Embryonic facial prominence (tissue), 1 donor: ENCODE results near the gene IFI44.

ENCODE experiments used
- DNase-seq: peaks from one replicate; pipeline ENCODE4 v3.0.0-alpha.2; 2016; ENCODE audit errors: extremely low spot score

Gene IFI44

DNA sequence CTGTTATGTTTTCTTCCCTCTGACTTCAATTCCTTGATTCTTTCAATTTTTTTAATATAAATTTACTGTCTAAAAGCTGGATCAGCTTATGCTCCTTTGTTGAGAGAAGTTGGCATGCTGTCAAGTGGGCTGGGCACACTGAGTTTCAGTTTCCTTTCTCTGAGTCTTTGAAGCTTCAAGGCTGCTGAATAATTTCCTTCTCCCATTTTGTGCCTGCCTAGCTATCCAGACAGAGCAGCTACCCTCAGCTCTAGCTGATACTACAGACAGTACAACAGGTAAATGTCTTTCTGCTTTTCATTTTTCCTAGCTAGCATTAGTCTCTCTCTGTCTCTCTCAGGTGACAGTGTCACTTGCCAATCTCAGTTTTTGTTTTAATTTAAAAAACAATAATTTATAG lies at the start of gene IFI44:
Gene IFI44 (plus strand): TSS at position 204 of the 400 bp plus-strand sequence. CDS start 365 bp downstream, outside the sequence.
- peak; percentile 77 for DNase-seq

- no peak for DNase-seq
These were observed 48.6 kb upstream of the IFI44 start for GRCh38 chr1:78601068-78601467.

DNA sequence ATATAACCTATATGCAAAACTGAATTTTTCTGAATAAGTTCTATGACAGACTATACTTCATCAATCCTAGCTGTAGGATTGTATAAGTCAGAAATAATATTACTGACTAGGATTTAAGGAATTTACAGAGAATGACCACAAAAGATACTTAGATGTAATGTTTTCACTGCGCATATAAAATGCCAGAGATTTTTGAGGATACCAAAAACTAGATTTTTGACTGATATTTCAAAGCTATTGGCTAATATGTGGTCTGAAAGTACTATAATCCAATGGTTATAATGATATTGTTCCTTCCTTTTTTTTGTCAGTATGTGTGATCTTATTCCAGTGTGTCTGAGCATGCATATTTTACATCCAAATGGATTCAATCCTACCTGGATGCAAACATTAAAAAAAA lies 46.4 kb upstream of the IFI44 start:
- DNase-seq = no peak

GRCh38 chr1:78604643-78605042 lies 45.0 kb upstream of the IFI44 start:
- no peak for DNase-seq

- DNase-seq = no peak
These were observed 43.4 kb upstream of the IFI44 start for GRCh38 chr1:78606274-78606673.

- peak; percentile 66 for DNase-seq
These were observed 42.2 kb upstream of the IFI44 start for GRCh38 chr1:78607334-78607927.

DNA sequence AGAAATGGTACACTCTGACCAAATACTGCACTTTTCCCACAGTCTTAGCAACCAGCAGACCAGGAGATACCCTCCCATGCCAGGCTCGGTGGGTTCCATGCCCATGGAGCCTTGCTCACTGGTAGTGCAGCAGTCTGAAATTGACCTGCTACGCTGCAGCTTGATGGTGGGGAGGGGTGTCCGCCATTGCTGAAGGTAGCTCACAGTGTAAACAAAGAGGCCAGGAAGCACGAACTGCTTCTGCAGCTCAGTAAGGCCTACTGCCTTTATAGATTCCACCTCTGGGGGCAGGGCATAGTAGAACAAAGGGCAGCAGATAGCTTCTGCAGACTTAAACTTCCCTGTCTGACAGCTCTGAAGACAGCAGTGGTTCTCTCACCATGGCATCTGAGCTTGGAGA lies 41.7 kb upstream of the IFI44 start:
- DNase-seq = no peak

DNA sequence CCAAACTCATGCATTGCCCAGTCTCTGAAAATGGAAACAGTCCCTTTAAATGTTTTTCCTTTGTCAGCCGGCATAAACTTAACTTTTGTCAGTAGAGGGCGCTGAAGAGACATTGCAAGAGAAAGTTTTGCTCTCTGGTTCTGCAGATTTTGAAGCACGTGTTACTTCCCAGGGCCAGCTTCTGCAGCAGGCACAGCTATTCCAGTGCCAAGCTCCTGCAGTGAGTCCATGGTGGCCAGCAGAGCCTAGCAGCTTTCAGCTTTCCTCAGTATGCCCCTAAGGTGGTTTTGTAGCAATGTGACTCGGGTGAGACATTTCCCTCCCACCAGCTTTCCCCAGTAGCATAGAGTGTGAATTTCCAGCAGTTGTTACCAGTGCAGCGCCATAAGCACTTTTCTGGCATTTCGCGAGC lies 32.0 kb upstream of the IFI44 start:
- peak; percentile 63 for DNase-seq

DNA sequence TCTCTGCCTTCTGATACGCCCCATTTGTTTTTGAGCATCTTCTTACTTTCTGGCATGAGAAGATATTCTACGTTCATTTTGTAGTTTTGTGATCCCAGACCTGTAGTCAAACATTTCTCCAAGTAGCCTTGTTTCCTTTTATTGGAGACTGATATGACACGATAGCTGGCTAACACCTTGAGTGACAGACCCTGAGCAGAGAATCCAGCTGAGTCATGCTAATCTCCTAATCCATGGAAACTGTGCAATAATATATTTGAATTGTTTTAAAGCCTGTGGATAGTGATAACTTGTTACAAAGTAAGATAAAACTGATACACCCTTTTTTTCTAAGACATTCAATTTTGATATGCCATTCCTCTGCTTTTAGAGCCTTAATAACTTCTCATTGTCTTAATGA lies 30.6 kb upstream of the IFI44 start:
- no peak for DNase-seq

GRCh38 chr1:78619446-78619802 lies 30.2 kb upstream of the IFI44 start:
- DNase-seq = no peak

DNA sequence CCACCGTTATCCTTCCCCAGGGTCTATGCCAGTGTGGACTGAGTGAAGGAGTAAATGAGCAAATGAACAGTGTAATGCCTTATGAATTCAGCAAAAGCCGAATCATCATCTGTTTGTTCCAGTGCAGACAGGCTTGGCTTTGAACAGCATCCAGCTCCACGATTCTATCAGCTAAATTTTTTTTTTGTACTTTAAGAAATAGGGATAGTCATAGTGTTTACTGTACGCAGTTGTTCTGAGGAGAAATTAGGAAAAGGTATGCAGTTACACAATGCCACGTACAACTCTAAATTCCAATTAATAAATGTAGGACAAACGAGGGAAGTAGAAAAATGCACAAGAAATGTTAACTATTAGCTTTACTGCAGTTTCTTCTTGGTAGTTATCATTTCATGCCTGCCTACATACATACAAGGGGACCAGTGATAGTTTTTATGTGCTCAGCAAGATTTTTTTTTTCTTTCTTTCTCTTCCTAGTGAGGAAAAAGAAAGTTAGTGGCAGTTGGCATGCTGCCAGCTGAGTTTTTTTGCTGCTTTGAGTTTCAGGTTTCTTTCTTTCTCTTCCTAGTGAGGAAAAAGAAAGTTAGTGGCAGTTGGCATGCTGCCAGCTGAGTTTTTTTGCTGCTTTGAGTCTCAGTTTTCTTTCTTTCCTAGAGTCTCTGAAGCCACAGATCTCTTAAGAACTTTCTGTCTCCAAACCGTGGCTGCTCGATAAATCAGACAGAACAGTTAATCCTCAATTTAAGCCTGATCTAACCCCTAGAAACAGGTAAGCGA lies 29.6 kb upstream of the IFI44 start, which contains the start of gene IFI44L:
Gene IFI44L (plus strand): TSS at position 646 of the 777 bp plus-strand sequence. CDS start 7,468 bp downstream, outside the sequence.
- DNase-seq = peak; percentile 22

GRCh38 chr1:78620666-78621065 lies 29.0 kb upstream of the IFI44 start:
- no peak for DNase-seq

- DNase-seq = no peak
These were observed 27.1 kb upstream of the IFI44 start for GRCh38 chr1:78622548-78622947.

GRCh38 chr1:78624035-78624434 lies 25.6 kb upstream of the IFI44 start:
- no peak for DNase-seq

DNA sequence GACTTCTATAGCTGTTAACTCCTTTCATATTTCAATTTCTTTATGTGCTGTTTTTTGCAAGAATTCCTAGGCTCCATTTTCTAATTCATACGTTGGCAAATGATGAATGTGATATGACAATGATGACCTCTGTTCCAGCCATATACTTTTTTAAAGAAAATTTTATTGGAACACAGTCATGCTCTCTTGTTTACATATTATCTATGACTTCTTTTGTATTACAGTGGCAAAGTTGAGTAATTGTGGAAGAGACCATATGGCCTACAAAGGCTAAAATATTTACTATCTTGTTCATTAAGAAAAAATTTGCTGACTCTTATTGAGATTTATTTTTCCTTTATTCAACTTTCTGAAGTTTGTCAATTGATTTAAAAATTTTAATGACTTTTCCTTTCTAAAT lies 22.3 kb upstream of the IFI44 start:
- no peak for DNase-seq

GRCh38 chr1:78630600-78630999 lies 19.0 kb upstream of the IFI44 start:
- no peak for DNase-seq

DNA sequence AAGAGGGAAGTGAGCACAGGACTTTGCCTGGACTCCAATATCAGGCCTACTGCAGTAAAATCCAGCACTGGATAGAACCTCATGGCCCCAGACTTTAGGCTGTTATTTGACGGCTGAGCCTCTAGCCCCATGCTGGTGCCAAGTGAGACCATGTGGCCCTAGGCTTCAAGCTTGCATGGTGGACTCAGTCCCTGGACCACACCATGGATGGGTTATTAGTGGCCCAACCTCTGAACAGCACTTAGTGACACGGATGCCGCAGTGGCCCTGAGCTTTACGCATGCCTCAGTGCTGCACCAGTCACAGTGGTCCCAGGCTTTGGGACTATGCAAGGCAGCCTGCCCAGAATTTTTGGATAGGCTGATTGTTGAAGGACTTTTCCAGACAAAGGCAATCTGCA lies 16.4 kb upstream of the IFI44 start:
- DNase-seq = no peak

GRCh38 chr1:78640462-78640861 lies 9.2 kb upstream of the IFI44 start:
- no peak for DNase-seq

DNA sequence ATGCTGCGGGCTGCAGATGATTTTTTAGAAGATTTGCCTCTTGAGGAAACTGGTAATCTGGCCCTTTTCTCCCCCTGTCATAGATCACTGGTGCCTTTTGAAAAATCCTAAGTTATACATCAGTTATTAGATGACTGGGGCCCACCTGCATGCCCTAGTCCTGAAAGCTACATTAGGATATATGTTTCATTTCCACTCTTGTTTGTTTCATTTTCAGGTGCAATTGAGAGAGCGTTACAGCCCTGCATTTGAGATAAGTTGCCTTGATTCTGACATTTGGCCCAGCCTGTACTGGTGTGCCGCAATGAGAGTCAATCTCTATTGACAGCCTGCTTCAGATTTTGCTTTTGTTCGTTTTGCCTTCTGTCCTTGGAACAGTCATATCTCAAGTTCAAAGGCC lies 8.1 kb upstream of the IFI44 start:
- DNase-seq = no peak

DNA sequence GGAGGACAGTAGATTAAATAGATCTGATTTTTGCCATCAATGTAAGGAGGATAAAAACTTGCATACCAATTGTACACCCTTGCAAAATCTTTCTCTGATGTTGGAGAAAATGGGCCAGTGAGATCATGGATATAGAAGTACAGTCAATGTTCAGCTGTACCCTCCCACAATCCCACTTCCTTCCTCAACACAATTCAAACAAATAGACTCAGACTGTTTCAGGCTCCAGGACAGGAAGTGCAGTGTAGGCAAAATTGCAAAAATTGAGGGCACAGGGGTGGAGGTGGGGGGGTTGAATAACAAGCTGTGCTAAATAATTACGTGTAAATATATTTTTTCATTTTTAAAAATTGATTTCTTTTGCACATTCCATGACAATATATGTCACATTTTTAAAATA lies 3.9 kb upstream of the IFI44 start:
- no peak for DNase-seq

- no peak for DNase-seq
These were observed 2.4 kb upstream of the IFI44 start for GRCh38 chr1:78647238-78647637.

- no peak for DNase-seq
These were observed 556 bp downstream of the IFI44 start for GRCh38 chr1:78650114-78650660.

DNA sequence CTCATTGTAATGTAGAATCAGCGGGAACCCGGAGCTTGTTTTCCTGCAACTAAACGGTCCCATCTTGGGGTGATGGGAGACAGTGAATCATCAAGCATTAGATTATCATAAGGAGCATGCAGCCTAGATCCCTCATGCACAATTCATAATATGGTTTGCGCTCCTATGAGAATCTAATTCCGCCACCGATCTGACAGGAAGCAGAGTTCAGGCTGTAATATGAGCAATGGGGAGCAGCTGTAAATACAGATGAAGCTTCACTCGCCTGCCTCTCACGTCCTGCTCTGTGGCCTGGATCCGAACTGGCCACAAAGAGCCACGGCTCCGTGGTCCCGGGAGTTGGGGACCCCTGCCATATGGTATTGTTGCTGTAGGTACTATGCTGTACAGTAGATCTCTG lies 1.6 kb downstream of the IFI44 start:
- DNase-seq = no peak
